Activated gamma-delta T cell treated with Interleukin-2 at 50 U/mL for 16 hours (primary cell): ENCODE results near the gene PRSS16.

Experiments
- DNase-seq: peaks from one replicate; pipeline ENCODE4 v3.0.0-alpha.2; 2020

PRSS16 gene

GRCh38 chr6:27288136-27289044 is 40.9 kb downstream of the PRSS16 start:
- no peak for DNase-seq

- no peak for DNase-seq
These were observed 42.8 kb downstream of the PRSS16 start for GRCh38 chr6:27290065-27290849.

GRCh38 chr6:27290850-27291208 is 43.3 kb downstream of the PRSS16 start:
- no peak for DNase-seq

- DNase-seq: no peak
These were observed 46.1 kb downstream of the PRSS16 start for GRCh38 chr6:27293436-27294098.

- no peak for DNase-seq
These were observed 46.9 kb downstream of the PRSS16 start for GRCh38 chr6:27294409-27294808.

GRCh38 chr6:27295301-27296079 is 48.0 kb downstream of the PRSS16 start:
- no peak for DNase-seq

GRCh38 chr6:27296106-27296783 is 48.7 kb downstream of the PRSS16 start:
- no peak for DNase-seq

- DNase-seq: no peak
These were observed 50.0 kb downstream of the PRSS16 start for GRCh38 chr6:27297484-27297856.

GRCh38 chr6:27297857-27298730 is 50.6 kb downstream of the PRSS16 start:
- DNase-seq: no peak

GRCh38 chr6:27303613-27304272 is 56.2 kb downstream of the PRSS16 start:
- no peak for DNase-seq
